Osteoblast (primary cell): Measurements from ENCODE around the gene PALM. TPM values are rescaled to one million over a fixed set of nuclear protein-coding genes. Genes with fewer than 3 reads are reported as not detected.

Experiments
- DNase-seq: peaks from one replicate; pipeline ENCODE4 v3.0.0; 2011; ENCODE audit warnings: low spot score, mixed read lengths; ENCODE audit not compliant: insufficient read length; ENCODE audit errors: missing footprints
- H2AFZ ChIP-seq: 2 replicates; pipeline ENCODE4 v1.6.0; 2011; ENCODE audit warnings: mild to moderate bottlenecking, low read length
- H3K27ac ChIP-seq: 2 replicates; pipeline ENCODE4 v1.5.1; 2011; ENCODE audit warnings: mild to moderate bottlenecking, low read depth, low read length, moderate library complexity
- H3K27me3 ChIP-seq: 2 replicates; pipeline ENCODE4 v1.6.0; 2012; ENCODE audit warnings: mild to moderate bottlenecking, control low read depth, inconsistent platforms, low read length, moderate library complexity; ENCODE audit not compliant: insufficient read depth
- H3K36me3 ChIP-seq: 2 replicates; pipeline ENCODE4 v1.5.1; 2011; ENCODE audit warnings: mild to moderate bottlenecking, low read length, control low read depth, moderate library complexity; ENCODE audit not compliant: insufficient read depth
- H3K4me1 ChIP-seq: 2 replicates; pipeline ENCODE4 v1.5.1; 2011; ENCODE audit warnings: mild to moderate bottlenecking, low read length, control low read depth, moderate library complexity; ENCODE audit not compliant: insufficient read depth
- H3K4me2 ChIP-seq: 2 replicates; pipeline ENCODE4 v1.6.0; 2011; ENCODE audit warnings: mild to moderate bottlenecking, low read length; ENCODE audit not compliant: insufficient read depth
- H3K4me3 ChIP-seq: fragments of 200-600 bp; sonication (generic); 3 replicates; pipeline ENCODE4 v1.5.1; 2012; ENCODE audit warnings: mild to moderate bottlenecking, low read length, inconsistent platforms; ENCODE audit not compliant: insufficient read depth
- H3K79me2 ChIP-seq: 2 replicates; pipeline ENCODE4 v1.6.0; 2012; ENCODE audit warnings: mild to moderate bottlenecking, low read length, control low read depth, inconsistent platforms; ENCODE audit not compliant: insufficient read depth
- H3K9me3 ChIP-seq: 2 replicates; pipeline ENCODE4 v1.5.1; 2011; ENCODE audit warnings: low read depth, low read length, control low read depth
- H4K20me1 ChIP-seq: 2 replicates; pipeline ENCODE4 v1.6.0; 2012; ENCODE audit warnings: mild to moderate bottlenecking, low read length, control low read depth; ENCODE audit not compliant: insufficient read depth
- total RNA-seq: library from RNA; depleted of rRNA; stranded (reverse); fragments of >200 nt; gene quantifications from 2 replicates; pipeline ENCODE4 v1.2.3, GENCODE V29; 2012
- TF ChIP-seq, protein P1 (sequence below): IDR thresholded peaks from 2 replicates; pipeline ENCODE4 v1.5.1; 2011; ENCODE audit warnings: mild to moderate bottlenecking, low read depth, low read length, moderate library complexity; ENCODE audit errors: extremely low read depth

Gene PALM
- 9.7 and 10.5 TPM in 2 replicates for total RNA-seq

- Histone ChIP-seq H3K4me3 (no peak within 1 kb of the TSS), H2AFZ (no peak within 1 kb of the TSS), H4K20me1 (no peaks in the 10 kb centered on the region), H3K4me1 (no peaks in the 10 kb centered on the region), H3K4me2 (no peak within 1 kb of the TSS), H3K79me2 (no peaks in the 10 kb centered on the region), H3K27ac (no peak within 1 kb of the TSS), H3K9me3 (peaks cover 3% of the 10 kb centered on the region), H3K36me3 (no peaks in the 10 kb centered on the region), H3K27me3 (peaks cover 27% of the 10 kb centered on the region)
- peak; percentile 78 for DNase-seq
- TF ChIP-seq, protein P1, sequence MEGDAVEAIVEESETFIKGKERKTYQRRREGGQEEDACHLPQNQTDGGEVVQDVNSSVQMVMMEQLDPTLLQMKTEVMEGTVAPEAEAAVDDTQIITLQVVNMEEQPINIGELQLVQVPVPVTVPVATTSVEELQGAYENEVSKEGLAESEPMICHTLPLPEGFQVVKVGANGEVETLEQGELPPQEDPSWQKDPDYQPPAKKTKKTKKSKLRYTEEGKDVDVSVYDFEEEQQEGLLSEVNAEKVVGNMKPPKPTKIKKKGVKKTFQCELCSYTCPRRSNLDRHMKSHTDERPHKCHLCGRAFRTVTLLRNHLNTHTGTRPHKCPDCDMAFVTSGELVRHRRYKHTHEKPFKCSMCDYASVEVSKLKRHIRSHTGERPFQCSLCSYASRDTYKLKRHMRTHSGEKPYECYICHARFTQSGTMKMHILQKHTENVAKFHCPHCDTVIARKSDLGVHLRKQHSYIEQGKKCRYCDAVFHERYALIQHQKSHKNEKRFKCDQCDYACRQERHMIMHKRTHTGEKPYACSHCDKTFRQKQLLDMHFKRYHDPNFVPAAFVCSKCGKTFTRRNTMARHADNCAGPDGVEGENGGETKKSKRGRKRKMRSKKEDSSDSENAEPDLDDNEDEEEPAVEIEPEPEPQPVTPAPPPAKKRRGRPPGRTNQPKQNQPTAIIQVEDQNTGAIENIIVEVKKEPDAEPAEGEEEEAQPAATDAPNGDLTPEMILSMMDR, result no peak
These were observed at the start of gene PALM for GRCh38 chr19:708154-709143. PALM (plus strand) TSS chr19:708935; CDS start chr19:709147, 212 bp downstream.

- Histone ChIP-seq H3K27me3 (no peaks in the 10 kb centered on the region), H2AFZ (no peak overlapping the region), H3K79me2 (peaks cover 70% of the 10 kb centered on the region), H3K4me1 (peaks cover 23% of the 10 kb centered on the region), H3K4me2 (peak overlapping the region; percentile 95), H3K36me3 (no peaks in the 10 kb centered on the region), H3K4me3 (peak overlapping the region; percentile 84), H4K20me1 (peaks cover 55% of the 10 kb centered on the region), H3K9me3 (no peaks in the 10 kb centered on the region), H3K27ac (peak overlapping the region; percentile 72)
- TF ChIP-seq, protein P1, result no peak
- no peak for DNase-seq
These were observed 47.8 kb upstream of the PALM start for GRCh38 chr19:660793-661426.

DNA sequence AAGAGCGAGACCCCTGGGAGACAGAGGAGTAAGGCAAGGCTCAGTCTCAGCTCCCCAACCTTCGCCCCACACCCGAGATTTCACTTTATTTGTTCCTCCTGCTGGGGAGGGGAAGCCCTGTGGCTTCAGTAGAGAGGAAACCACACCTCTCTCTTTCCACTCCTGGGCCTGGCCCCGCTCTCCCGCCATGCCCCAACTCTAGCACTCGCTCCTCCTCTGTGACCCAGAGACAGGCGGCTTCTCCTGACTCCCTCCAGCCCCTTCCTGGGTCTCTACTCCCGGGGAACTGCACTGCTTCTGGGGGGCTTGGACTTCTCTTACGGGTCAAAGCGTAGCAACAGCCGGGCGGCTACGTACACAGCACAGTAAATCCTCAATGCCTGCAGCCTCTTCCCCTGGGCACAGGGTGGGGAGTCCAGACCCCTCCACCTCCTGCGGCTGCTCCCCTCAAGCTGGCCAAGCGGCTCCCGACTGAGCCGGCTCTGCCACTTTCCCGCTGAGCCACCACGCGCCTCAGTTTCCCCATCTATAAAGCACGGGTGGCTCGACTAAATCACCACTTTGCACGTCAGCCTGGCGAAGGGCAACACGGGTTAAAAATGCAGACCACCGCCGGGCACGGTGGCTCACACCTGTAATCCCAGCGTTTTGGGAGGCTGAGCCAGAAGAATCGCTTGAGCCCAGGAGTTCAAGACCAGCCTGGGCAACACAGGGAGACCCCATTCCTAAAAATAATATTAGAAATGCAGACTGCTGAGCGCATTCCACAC is 47.1 kb upstream of the PALM start:
- no peaks in the 10 kb centered on the region for H3K9me3 ChIP-seq
- H4K20me1 ChIP-seq, result peaks cover 53% of the 10 kb centered on the region
- H3K79me2 ChIP-seq, result peaks cover 63% of the 10 kb centered on the region
- H3K27me3 ChIP-seq, result no peaks in the 10 kb centered on the region
- H3K4me3 ChIP-seq, result peak overlapping the region; percentile 84
- H3K4me2 ChIP-seq, result peak overlapping the region; percentile 95
- H3K4me1 ChIP-seq, result peaks cover 23% of the 10 kb centered on the region
- peak; percentile 98 for DNase-seq
- TF ChIP-seq, protein P1, result no peak
- H3K27ac ChIP-seq, result peak overlapping the region; percentile 72
- no peak overlapping the region for H2AFZ ChIP-seq
- H3K36me3 ChIP-seq, result no peaks in the 10 kb centered on the region
